ENCODE measurements around the gene CREG2. TPM values are rescaled to one million over a fixed set of nuclear protein-coding genes. Genes with fewer than 3 reads are reported as not detected.
A peak's percentile ranks its signal among the peaks of the same experiment; 100 is the strongest.

The CREG2 gene
- total RNA-seq, 6 donors from 2014 or later, result 1.1 to 8.4 (median 1.6) TPM; not detected in 3

DNA sequence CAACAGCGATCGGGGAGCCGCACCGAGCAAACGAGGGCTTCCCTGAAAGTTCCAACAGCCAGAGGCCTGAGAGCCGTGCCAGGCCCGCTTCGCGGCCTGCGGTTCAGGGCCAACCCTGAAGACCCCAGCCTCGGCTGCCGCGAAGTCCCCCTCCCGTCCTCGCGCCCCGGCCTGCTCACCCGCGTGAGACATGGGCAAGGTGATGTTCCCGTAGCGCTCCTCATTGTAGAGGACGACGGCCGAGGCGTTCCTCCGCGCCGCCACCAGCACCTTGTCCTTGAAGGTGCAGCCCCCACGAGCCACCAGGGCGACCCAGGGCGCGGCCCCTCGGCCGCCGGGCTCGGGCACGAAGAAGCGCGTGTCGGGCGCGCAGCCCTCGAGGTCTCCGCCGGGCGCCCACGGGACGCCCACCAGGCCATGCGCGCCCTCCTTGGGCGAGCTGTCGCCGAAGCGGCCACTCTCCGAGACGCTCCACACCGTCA is 79.3 kb downstream of the CREG2 start:
- Histone ChIP-seq H3K9me3 (no peaks in the 10 kb centered on the region), H3K4me3 (peak overlapping the region; percentile 58 to 89 (median 73)), H3K4me1 (peaks cover 24 to 45% (median 29%) of the 10 kb centered on the region in 4 donors), H3K27ac (peak overlapping the region; percentile 93 to 96 (median 94)), H3K27me3 (no peaks in the 10 kb centered on the region), H3K36me3 (no peaks in the 10 kb centered on the region)
- peak in 1 of 2 donors; percentile 28 for DNase-seq
- TF ChIP-seq POLR2A (IDR thresholded peaks at IDR 0.05) (no peak), POLR2AphosphoS5 (IDR thresholded peaks at IDR 0.05) (no peak), EP300 (IDR thresholded peaks at IDR 0.05) (no peak)
- TF ChIP-seq, protein P1, sequence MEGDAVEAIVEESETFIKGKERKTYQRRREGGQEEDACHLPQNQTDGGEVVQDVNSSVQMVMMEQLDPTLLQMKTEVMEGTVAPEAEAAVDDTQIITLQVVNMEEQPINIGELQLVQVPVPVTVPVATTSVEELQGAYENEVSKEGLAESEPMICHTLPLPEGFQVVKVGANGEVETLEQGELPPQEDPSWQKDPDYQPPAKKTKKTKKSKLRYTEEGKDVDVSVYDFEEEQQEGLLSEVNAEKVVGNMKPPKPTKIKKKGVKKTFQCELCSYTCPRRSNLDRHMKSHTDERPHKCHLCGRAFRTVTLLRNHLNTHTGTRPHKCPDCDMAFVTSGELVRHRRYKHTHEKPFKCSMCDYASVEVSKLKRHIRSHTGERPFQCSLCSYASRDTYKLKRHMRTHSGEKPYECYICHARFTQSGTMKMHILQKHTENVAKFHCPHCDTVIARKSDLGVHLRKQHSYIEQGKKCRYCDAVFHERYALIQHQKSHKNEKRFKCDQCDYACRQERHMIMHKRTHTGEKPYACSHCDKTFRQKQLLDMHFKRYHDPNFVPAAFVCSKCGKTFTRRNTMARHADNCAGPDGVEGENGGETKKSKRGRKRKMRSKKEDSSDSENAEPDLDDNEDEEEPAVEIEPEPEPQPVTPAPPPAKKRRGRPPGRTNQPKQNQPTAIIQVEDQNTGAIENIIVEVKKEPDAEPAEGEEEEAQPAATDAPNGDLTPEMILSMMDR (IDR thresholded peaks at IDR 0.05), result no peak
- ATAC-seq (ENCODE audit: low FRiP score in 2 of 2), result peak in 1 of 2 donors; percentile 5
- 5 to 20% methylated on average over 1 to 17 of the region's 57 CpGs for WGBS, 2 donors

DNA sequence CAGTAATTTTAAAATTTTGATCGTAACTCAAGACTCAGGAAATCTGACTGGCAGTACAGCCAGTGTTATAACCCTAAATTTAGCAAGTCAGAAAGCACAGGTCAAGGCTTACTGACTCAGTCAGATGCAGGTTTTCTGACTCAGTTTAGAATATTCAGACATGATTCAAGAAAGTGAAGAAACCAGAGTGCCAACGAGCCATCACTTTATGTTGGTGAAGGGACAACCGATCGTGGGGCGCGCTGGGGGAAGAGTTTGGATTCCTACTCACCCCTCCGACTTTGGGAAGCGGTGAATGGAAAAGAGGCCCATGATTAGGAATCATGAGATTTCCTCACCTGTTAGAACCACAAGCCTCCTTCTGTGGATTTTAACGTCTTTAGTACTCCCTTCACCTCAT is 79.8 kb downstream of the CREG2 start:
- ATAC-seq (ENCODE audit: low FRiP score in 2 of 2), result no peak
- peak overlapping the region; percentile 58 to 89 (median 73) for H3K4me3 ChIP-seq
- WGBS, 2 donors, result 37 to 47% methylated on average over 9 of the region's 9 CpGs
- H3K4me1 ChIP-seq, result peaks cover 28 to 50% (median 34%) of the 10 kb centered on the region in 4 donors
- no peaks in the 10 kb centered on the region for H3K9me3 ChIP-seq
- no peaks in the 10 kb centered on the region for H3K36me3 ChIP-seq
- TF ChIP-seq, protein P1 (IDR thresholded peaks at IDR 0.05), result no peak
- TF ChIP-seq POLR2AphosphoS5 (IDR thresholded peaks at IDR 0.05) (no peak), EP300 (IDR thresholded peaks at IDR 0.05) (no peak), POLR2A (IDR thresholded peaks at IDR 0.05) (no peak)
- H3K27ac ChIP-seq, result peak overlapping the region; percentile 93 to 96 (median 94)
- no peaks in the 10 kb centered on the region for H3K27me3 ChIP-seq
- no peak for DNase-seq

DNA sequence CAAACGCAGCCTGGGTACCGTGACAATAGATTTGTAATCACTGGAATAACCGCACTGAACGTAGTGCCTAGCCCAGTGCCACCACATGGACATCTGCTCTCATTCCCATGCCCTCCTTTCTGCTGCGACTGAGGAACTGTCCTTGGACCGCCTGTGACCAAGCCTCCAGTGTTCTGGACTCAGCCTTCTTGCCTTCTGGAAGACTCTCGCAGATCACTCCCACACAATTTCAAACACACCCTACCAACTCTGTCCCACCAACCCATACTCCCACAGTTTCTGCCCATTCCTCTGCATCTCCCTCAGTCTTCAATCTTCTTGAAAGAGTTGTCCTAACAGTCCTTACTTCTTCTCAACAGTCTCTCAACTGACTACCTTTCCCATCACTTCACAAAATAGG is 80.9 kb downstream of the CREG2 start:
- Histone ChIP-seq H3K27me3 (no peaks in the 10 kb centered on the region), H3K4me1 (peaks cover 39 to 61% (median 40%) of the 10 kb centered on the region in 4 donors), H3K4me3 (peak overlapping the region; percentile 58 to 89 (median 73)), H3K27ac (peak overlapping the region; percentile 93 to 96 (median 94)), H3K9me3 (no peaks in the 10 kb centered on the region), H3K36me3 (peaks cover 0 to 6% (median 0%) of the 10 kb centered on the region in 4 donors)
- TF ChIP-seq, protein P1 (IDR thresholded peaks at IDR 0.05), result no peak
- TF ChIP-seq EP300 (IDR thresholded peaks at IDR 0.05) (no peak), POLR2A (IDR thresholded peaks at IDR 0.05) (no peak), POLR2AphosphoS5 (IDR thresholded peaks at IDR 0.05) (no peak)
- ATAC-seq (ENCODE audit: low FRiP score in 2 of 2) (no peak), DNase-seq (no peak)
- 45 to 54% methylated on average over 7 of the region's 7 CpGs for WGBS, 2 donors

DNA sequence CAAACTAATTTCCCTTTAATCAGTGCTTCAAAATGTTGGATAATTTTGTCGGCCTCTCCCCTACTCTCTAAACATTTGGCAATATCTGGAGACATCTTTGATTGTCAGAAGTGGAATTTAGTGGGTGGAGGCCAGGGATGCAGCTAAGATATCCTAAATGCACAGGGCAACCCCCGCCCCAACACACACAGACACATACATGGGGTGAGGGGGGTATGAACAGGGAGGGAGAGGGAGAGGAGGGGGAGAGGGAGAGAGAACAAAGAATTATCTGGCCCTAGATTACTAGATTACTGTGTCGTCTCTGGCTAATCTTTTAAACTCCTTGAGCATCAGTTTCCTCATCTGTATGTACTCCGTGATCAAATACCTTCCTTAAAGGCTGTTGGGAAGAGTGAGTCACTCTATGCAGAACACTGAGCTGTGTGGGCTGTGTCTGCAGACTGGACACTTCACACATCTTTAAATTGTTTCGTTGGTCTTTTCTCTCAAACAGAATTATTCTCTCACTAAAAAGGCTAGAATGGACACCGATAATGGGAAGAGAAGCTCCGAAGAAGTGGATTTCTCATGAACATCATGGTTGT is 81.7 kb downstream of the CREG2 start:
- DNase-seq (no peak), ATAC-seq (ENCODE audit: low FRiP score in 2 of 2) (no peak)
- 60 to 71% methylated on average over 7 of the region's 7 CpGs for WGBS, 2 donors
- TF ChIP-seq POLR2A (IDR thresholded peaks at IDR 0.05), result no peak
- TF ChIP-seq EP300 (IDR thresholded peaks at IDR 0.05), result no peak
- TF ChIP-seq, protein P1 (IDR thresholded peaks at IDR 0.05), result no peak
- no peak for TF ChIP-seq POLR2AphosphoS5 (IDR thresholded peaks at IDR 0.05)
- Histone ChIP-seq H3K36me3 (peaks cover 0 to 6% (median 0%) of the 10 kb centered on the region in 4 donors), H3K27ac (peak overlapping the region; percentile 19 to 96 (median 94)), H3K9me3 (no peaks in the 10 kb centered on the region), H3K4me3 (peak overlapping the region in 3 of 4 donors; percentile 66 to 89 (median 80)), H3K4me1 (peaks cover 46 to 70% (median 48%) of the 10 kb centered on the region in 4 donors), H3K27me3 (no peaks in the 10 kb centered on the region)

All from upper lobe of left lung (tissue), 6 donors.